Ramos (cell line): ENCODE measurements around the gene AADACL2.

Source experiments
- in situ Hi-C: fragments of 300-500 bp; cut with MboI; formaldehyde crosslinking; loops from one replicate; pipeline ENCODE4 v1.14.3; 2022; ENCODE audit warnings: low sequenced_read_pairs; ENCODE audit not compliant: unreplicated experiment

Gene AADACL2

GRCh38 chr3:151798466-151798865, 64.7 kb downstream of the AADACL2 start:
- in situ Hi-C loops, result no loop called here

GRCh38 chr3:151800431-151800830, 66.7 kb downstream of the AADACL2 start:
- in situ Hi-C loops, result no loop called here

DNA sequence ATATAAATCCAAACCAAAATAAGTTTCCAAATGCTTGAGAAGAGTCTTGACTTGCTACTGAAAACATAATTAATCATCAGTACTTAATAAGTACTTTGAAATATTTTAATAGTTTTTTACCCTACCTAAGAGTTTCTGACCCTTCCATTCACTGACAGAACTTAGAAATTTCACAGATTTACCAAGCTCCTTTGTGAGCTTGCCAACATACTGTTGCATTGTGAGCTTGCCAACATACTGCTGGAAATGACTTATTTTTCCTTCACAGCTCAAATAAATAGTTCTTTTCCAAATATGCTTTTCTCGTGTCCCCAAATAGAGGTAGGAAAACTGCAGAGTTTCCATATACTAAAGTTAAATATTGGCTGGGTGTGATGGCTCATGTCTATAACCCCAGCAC, 70.5 kb downstream of the AADACL2 start:
- in situ Hi-C loops, result no loop called here

GRCh38 chr3:151806838-151807237, 73.1 kb downstream of the AADACL2 start:
- in situ Hi-C loops, result no loop called here
